ENCODE data around the gene MYBPH. TPM values are rescaled to one million over a fixed set of nuclear protein-coding genes. Genes with fewer than 3 reads are reported as not detected.
A peak's percentile ranks its signal among the peaks of the same experiment; 100 is the strongest.

Gene MYBPH
- total RNA-seq, 2 donors from 2014 or later = not detected

- Histone ChIP-seq H3K36me3 (ENCODE audit: control insufficient read depth, insufficient read depth, low read length) (peaks cover 26% of the 10 kb centered on the region), H3K9me3 (ENCODE audit: control insufficient read depth, low read length) (peaks cover 8% of the 10 kb centered on the region), H3K27me3 (ENCODE audit: control insufficient read depth, insufficient read depth, low read length, poor library complexity, severe bottlenecking) (no peaks in the 10 kb centered on the region), H3K9ac (ENCODE audit: extremely low read depth, low read length, poor library complexity, severe bottlenecking) (no peak overlapping the region), H3K27ac (ENCODE audit: low read depth, low read length) (no peak overlapping the region), H3K4me1 (ENCODE audit: control insufficient read depth, insufficient read depth, low read length) (peaks cover 10% of the 10 kb centered on the region), H3K4me3 (ENCODE audit: low read length) (no peak overlapping the region)
- no peak for TF ChIP-seq CTCF (conservative IDR thresholded peaks at IDR 0.05)
- H3K27ac Mint-ChIP-seq = no peak overlapping the region
- peaks cover 12% of the 10 kb centered on the region for H3K4me1 Mint-ChIP-seq
- peaks cover 8% of the 10 kb centered on the region for H3K9me3 Mint-ChIP-seq
- no peak overlapping the region for H3K4me3 Mint-ChIP-seq
- no peak for DNase-seq
- WGBS, 2 experiments (ENCODE audit: insufficient coverage in 1 of 2, insufficient read length in 1 of 2) = 87 to 96% methylated on average over 3 to 6 of the region's 6 CpGs
- no peaks in the 10 kb centered on the region for H3K27me3 Mint-ChIP-seq (ENCODE audit: insufficient read depth)
- peaks cover 4% of the 10 kb centered on the region for H3K36me3 Mint-ChIP-seq (ENCODE audit: low read depth)
Observed at GRCh38 chr1:203142124-203142523, 33.5 kb downstream of the MYBPH start.

GRCh38 chr1:203140743-203141520 is 34.7 kb downstream of the MYBPH start:
- Histone ChIP-seq H3K4me3 (ENCODE audit: low read length) (no peak overlapping the region), H3K36me3 (ENCODE audit: control insufficient read depth, insufficient read depth, low read length) (peaks cover 30% of the 10 kb centered on the region), H3K4me1 (ENCODE audit: control insufficient read depth, insufficient read depth, low read length) (peaks cover 10% of the 10 kb centered on the region), H3K9me3 (ENCODE audit: control insufficient read depth, low read length) (peaks cover 8% of the 10 kb centered on the region), H3K27ac (ENCODE audit: low read depth, low read length) (peak overlapping the region; percentile 3), H3K9ac (ENCODE audit: extremely low read depth, low read length, poor library complexity, severe bottlenecking) (no peak overlapping the region), H3K27me3 (ENCODE audit: control insufficient read depth, insufficient read depth, low read length, poor library complexity, severe bottlenecking) (no peaks in the 10 kb centered on the region)
- Mint-ChIP-seq H3K4me1 (peaks cover 11% of the 10 kb centered on the region), H3K9me3 (peaks cover 8% of the 10 kb centered on the region), H3K4me3 (no peak overlapping the region), H3K27me3 (ENCODE audit: insufficient read depth) (no peaks in the 10 kb centered on the region), H3K36me3 (ENCODE audit: low read depth) (peaks cover 4% of the 10 kb centered on the region), H3K27ac (no peak overlapping the region)
- 77 to 81% methylated on average over 4 to 5 of the region's 5 CpGs for WGBS, 2 experiments (ENCODE audit: insufficient coverage in 1 of 2, insufficient read length in 1 of 2)
- no peak for DNase-seq
- no peak for TF ChIP-seq CTCF (conservative IDR thresholded peaks at IDR 0.05)

- DNase-seq = no peak
- H3K4me1 ChIP-seq (ENCODE audit: control insufficient read depth, insufficient read depth, low read length) = peaks cover 10% of the 10 kb centered on the region
- H3K4me3 ChIP-seq (ENCODE audit: low read length) = no peak overlapping the region
- no peaks in the 10 kb centered on the region for H3K27me3 ChIP-seq (ENCODE audit: control insufficient read depth, insufficient read depth, low read length, poor library complexity, severe bottlenecking)
- Mint-ChIP-seq H3K9me3 (peaks cover 8% of the 10 kb centered on the region), H3K36me3 (ENCODE audit: low read depth) (peaks cover 4% of the 10 kb centered on the region), H3K4me1 (peaks cover 11% of the 10 kb centered on the region), H3K4me3 (no peak overlapping the region), H3K27me3 (ENCODE audit: insufficient read depth) (no peaks in the 10 kb centered on the region), H3K27ac (no peak overlapping the region)
- H3K9me3 ChIP-seq (ENCODE audit: control insufficient read depth, low read length) = peaks cover 8% of the 10 kb centered on the region
- WGBS, 2 experiments (ENCODE audit: insufficient coverage in 1 of 2, insufficient read length in 1 of 2) = 92 to 95% methylated on average over 7 to 8 of the region's 8 CpGs
- TF ChIP-seq CTCF (conservative IDR thresholded peaks at IDR 0.05) = no peak
- H3K27ac ChIP-seq (ENCODE audit: low read depth, low read length) = no peak overlapping the region
- peaks cover 30% of the 10 kb centered on the region for H3K36me3 ChIP-seq (ENCODE audit: control insufficient read depth, insufficient read depth, low read length)
- H3K9ac ChIP-seq (ENCODE audit: extremely low read depth, low read length, poor library complexity, severe bottlenecking) = no peak overlapping the region
Observed at GRCh38 chr1:203139976-203140475, 35.6 kb downstream of the MYBPH start.

All from endodermal cell (in vitro differentiated cells).